A549 (cell line): ENCODE results near the gene LOX. TPM values are rescaled to one million over a fixed set of nuclear protein-coding genes. Genes with fewer than 3 reads are reported as not detected.

Experiments
- ATAC-seq, 2 experiments: fragments of 200-7000 bp in 1 of 2; fragments of >200 bp in 1 of 2; cut with Nextera tagmentation in 1 of 2; cut with Tn5 transposase in 1 of 2; 3 replicates each; pipeline versions ENCODE4 v1.8.0 to v1.9.1; 2018 to 2020; ENCODE audit warnings: mild to moderate bottlenecking in 1 of 2, moderate library complexity in 1 of 2
- CTCF ChIA-PET: fragments of 300-600 bp; sonication (Branson Sonifier 250); formaldehyde crosslinking; extraction: SDS; loops from one replicate; lab custom pipeline; 2021; ENCODE audit warnings: antibody characterized with exemption, inconsistent platforms; lab: Yijun Ruan, JAX
- POLR2A ChIA-PET: fragments of 350-600 bp; formaldehyde crosslinking; extraction: SDS; loops from one replicate; lab custom pipeline; 2021; ENCODE audit warnings: antibody characterized with exemption, inconsistent platforms; lab: Yijun Ruan, JAX
- DNase-seq, 2 experiments: peaks; one replicate each; pipeline versions ENCODE4 v3.0.0 to v3.0.0-alpha.2; 2011 to 2016; ENCODE audit warnings: low read depth in 1 of 2, low spot score in 1 of 2
- FAIRE-seq: peaks from 2 replicates; lab custom pipeline; 2011; peaks lifted over from hg19 to GRCh38; lab: Jason Lieb, UNC
- H3K27ac ChIP-seq, 2 experiments: fragments of >200 bp; sonication (Bioruptor Twin); formaldehyde crosslinking; 3 replicates each; pipeline ENCODE4 v1.5.1; 2016 to 2017
- H3K4me1 ChIP-seq: fragments of >200 bp; sonication (Bioruptor Twin); formaldehyde crosslinking; 3 replicates; pipeline ENCODE4 v1.6.1; 2016
- H3K4me2 ChIP-seq: fragments of >200 bp; sonication (Bioruptor Twin); formaldehyde crosslinking; 3 replicates; pipeline ENCODE4 v1.6.1; 2016
- H3K4me3 ChIP-seq: fragments of >200 bp; sonication (Bioruptor Twin); formaldehyde crosslinking; 3 replicates; pipeline ENCODE4 v1.5.1; 2016
- H3K9me3 ChIP-seq: fragments of >200 bp; sonication (Bioruptor Twin); formaldehyde crosslinking; 3 replicates; pipeline ENCODE4 v1.6.1; 2016
- ATOH8 ChIP-seq: fragments of 250-450 bp; sonication (Bioruptor Pico); IDR thresholded peaks from 2 replicates; pipeline ENCODE4 v1.5.0; 2020; ENCODE audit warnings: low read depth, mild to moderate bottlenecking, moderate library complexity
- CBX2 ChIP-seq: fragments of 200-600 bp; sonication (generic); IDR thresholded peaks from 2 replicates; pipeline ENCODE4 v1.6.1; 2016; ENCODE audit warnings: low read depth, mild to moderate bottlenecking, borderline replicate concordance
- CBX8 ChIP-seq: fragments of 200-600 bp; sonication (generic); IDR thresholded peaks from 2 replicates; pipeline ENCODE4 v1.6.1; 2016
- CHD4 ChIP-seq: fragments of 200-600 bp; sonication (generic); IDR thresholded peaks from 2 replicates; pipeline ENCODE4 v1.6.1; 2016; ENCODE audit warnings: antibody characterized with exemption, mild to moderate bottlenecking, borderline replicate concordance
- EP300 ChIP-seq, 2 experiments: fragments of >200 bp; sonication (Bioruptor Twin); formaldehyde crosslinking; IDR thresholded peaks; 2 replicates in 1 of 2; 3 replicates in 1 of 2; pipeline ENCODE4 v1.6.1; 2016 to 2017
- FOSL2 ChIP-seq, 2 experiments: fragments of 450-650 bp in 1 of 2; fragments of >200 bp in 1 of 2; sonication (Bioruptor Twin) in 1 of 2; formaldehyde crosslinking; IDR thresholded peaks; 2 replicates each; pipeline versions ENCODE4 v1.5.0 to v1.6.1; 2016 to 2020; ENCODE audit warnings: mild to moderate bottlenecking in 1 of 2, moderate library complexity in 1 of 2
- HDAC2 ChIP-seq: fragments of 200-600 bp; sonication (generic); IDR thresholded peaks from 2 replicates; pipeline ENCODE4 v1.6.1; 2016
- MAFK ChIP-seq: fragments of 450-650 bp; IDR thresholded peaks from 2 replicates; pipeline ENCODE4 v1.6.1; 2014; ENCODE audit not compliant: partially characterized antibody
- MAZ ChIP-seq: fragments of 150-350 bp; IDR thresholded peaks from 2 replicates; pipeline ENCODE4 v1.6.1; 2014; ENCODE audit warnings: antibody characterized with exemption, low read depth, low read length, borderline replicate concordance
- NR3C1 ChIP-seq: fragments of >200 bp; sonication (Bioruptor Twin); formaldehyde crosslinking; IDR thresholded peaks from 3 replicates; pipeline ENCODE4 v1.6.1; 2017
- PHF8 ChIP-seq: fragments of 200-600 bp; sonication (generic); IDR thresholded peaks from 2 replicates; pipeline ENCODE4 v1.6.1; 2016; ENCODE audit warnings: low read depth, mild to moderate bottlenecking, antibody characterized with exemption, moderate library complexity, borderline replicate concordance
- RARB ChIP-seq: fragments of 250-450 bp; sonication (Bioruptor Pico); IDR thresholded peaks from 2 replicates; pipeline ENCODE4 v1.8.0; 2021; ENCODE audit warnings: mild to moderate bottlenecking, moderate library complexity
- TP53 ChIP-seq: fragments of 250-450 bp; sonication (Bioruptor Pico); IDR thresholded peaks from 2 replicates; pipeline ENCODE4 v1.5.0; 2021; ENCODE audit warnings: mild to moderate bottlenecking, moderate library complexity
- WGBS: methylation state at CpG from one replicate; pipeline ENCODE4 v1.1.6; 2017; ENCODE audit errors: missing lambda C conversion rate; 5-methylcytosine and 5-hydroxymethylcytosine counted together
- polyA plus RNA-seq, 4 experiments: library from polyadenylated mRNA; depleted of rRNA in 3 of 4; stranded (reverse); fragments of >200 nt; fragmentation: RNase III in 1 of 4; extraction: RNeasy Plus Mini Kit Qiagen cat#74134 plus additional on column Dnase treatment in 1 of 4; gene quantifications; 2 replicates in 3 of 4; 3 replicates in 1 of 4; pipeline ENCODE4 v1.2.3, GENCODE V29; 2011 to 2017
- TF ChIP-seq, protein P1 (sequence below): IDR thresholded peaks from 2 replicates; pipeline ENCODE4 v1.6.1; 2012; ENCODE audit warnings: low read depth, borderline replicate concordance
- TF ChIP-seq, protein P2 (sequence below): fragments of >200 bp; sonication (Bioruptor Twin); formaldehyde crosslinking; IDR thresholded peaks from 3 replicates; pipeline ENCODE4 v1.5.1; 2016

Gene LOX
- polyA plus RNA-seq, 2 of the 4 experiments (the other 2 are of a cell fraction): 0.34 to 0.36 TPM

- WGBS: 96% methylated on average over 3 of the region's 3 CpGs
- DNase-seq: no peak
- H3K9me3 ChIP-seq: no peaks in the 10 kb centered on the region
- no peak overlapping the region for H3K27ac ChIP-seq
- POLR2A ChIA-PET: no interaction called here
- no peak for TF ChIP-seq PHF8
- TF ChIP-seq ATOH8 (CRISPR knock-in tag): no peak
- no peak for TF ChIP-seq CBX8
- no peak for TF ChIP-seq CHD4
- TF ChIP-seq, all 56 proteins: peak for 0
- Histone ChIP-seq H3K4me1 (no peaks in the 10 kb centered on the region), H3K4me2 (no peak overlapping the region), H3K4me3 (no peak overlapping the region)
- no peak for ATAC-seq
- no peak for FAIRE-seq
- CTCF ChIA-PET: interaction anchor here (0.6 kb wide), 1 partner anchor 21 kb away, joined by 5 read pairs; no protein-coding TSS in a partner anchor
Observed at GRCh38 chr5:122051569-122051968, 26.5 kb downstream of the LOX start.

DNA sequence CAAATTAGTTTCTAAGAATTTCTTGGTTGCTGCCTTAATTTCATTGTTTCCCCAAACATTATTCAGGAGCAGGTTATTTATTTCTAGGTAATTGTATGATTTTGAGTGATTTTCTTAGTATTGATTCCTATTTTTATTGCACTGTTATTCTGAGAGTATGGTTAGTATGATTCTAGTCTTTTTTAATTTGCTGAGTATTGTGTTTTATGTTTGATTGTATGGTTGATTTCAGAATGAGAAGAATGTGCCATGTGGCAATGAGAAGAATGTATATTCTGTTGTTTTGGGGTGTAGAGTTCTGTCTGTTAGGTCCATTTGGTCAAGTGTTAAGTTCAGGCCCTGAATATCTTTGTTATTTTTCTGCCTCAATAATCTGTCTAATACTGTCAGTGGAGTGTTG is 27.1 kb downstream of the LOX start:
- FAIRE-seq: no peak

GRCh38 chr5:122040636-122041302 is 37.3 kb downstream of the LOX start:
- DNase-seq (no peak), FAIRE-seq (no peak), ATAC-seq (no peak)
- CTCF ChIA-PET: no interaction called here
- no peak overlapping the region for H3K27ac ChIP-seq
- H3K4me1 ChIP-seq: peaks cover 5% of the 10 kb centered on the region; the same call in 1 of the 3 replicates
- H3K9me3 ChIP-seq: peaks cover 8% of the 10 kb centered on the region; the same call in 2 of the 3 replicates
- WGBS: 89% methylated on average over 3 of the region's 3 CpGs
- H3K4me3 ChIP-seq: no peak overlapping the region
- TF ChIP-seq TP53 (CRISPR knock-in tag): no peak
- TF ChIP-seq HDAC2: no peak
- TF ChIP-seq CBX8: no peak
- TF ChIP-seq RARB (CRISPR knock-in tag): no peak
- TF ChIP-seq EP300 (IDR thresholded peaks at IDR 0.05): no peak
- TF ChIP-seq NR3C1: no peak
- no peak overlapping the region for H3K4me2 ChIP-seq
- POLR2A ChIA-PET: no interaction called here

More for the DNA sequence above, 27.1 kb downstream of the LOX start:
- no peaks in the 10 kb centered on the region for H3K4me1 ChIP-seq
- TF ChIP-seq MAFK (peak; percentile 68), FOSL2 (IDR thresholded peaks at IDR 0.05) (no peak), FOSL2 (CRISPR knock-in tag; IDR thresholded peaks at IDR 0.05) (no peak), MAZ (no peak), EP300 (IDR thresholded peaks at IDR 0.05) (no peak), CBX2 (no peak)
- no peak overlapping the region for H3K4me2 ChIP-seq
- H3K27ac ChIP-seq: no peak overlapping the region
- H3K9me3 ChIP-seq: no peaks in the 10 kb centered on the region
- no peak overlapping the region for H3K4me3 ChIP-seq
- DNase-seq: no peak
- ATAC-seq: no peak
- POLR2A ChIA-PET: no interaction called here
- CTCF ChIA-PET: interaction anchor here (0.6 kb wide), 1 partner anchor 21 kb away, joined by 5 read pairs; no protein-coding TSS in a partner anchor

DNA sequence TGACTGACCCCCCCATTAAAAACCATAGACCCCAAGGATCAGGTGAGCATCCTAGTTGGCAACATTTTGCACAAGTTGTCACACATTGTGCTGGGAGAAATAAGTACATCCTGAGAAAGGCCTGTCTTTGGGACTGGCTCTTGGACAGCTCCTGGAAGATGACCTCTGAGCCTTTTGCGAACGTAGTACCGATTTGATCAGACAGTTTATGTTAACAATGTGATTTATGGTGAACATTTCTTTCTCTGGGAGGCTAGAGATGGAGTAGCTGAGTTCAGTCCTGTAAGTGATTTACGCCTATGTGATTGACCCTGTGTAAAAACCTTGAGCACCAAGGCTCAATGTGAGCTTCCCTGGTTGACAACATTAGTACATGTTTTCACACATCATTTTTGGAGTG is 41.7 kb downstream of the LOX start:
- no peak for ATAC-seq
- no peak for FAIRE-seq
- peaks cover 5% of the 10 kb centered on the region; the same call in 1 of the 3 replicates for H3K4me1 ChIP-seq
- ChIA-PET POLR2A (no interaction called here), CTCF (interaction anchor here (0.7 to 1.3 kb wide), 2 partner anchors 9 to 62 kb away, joined by 3 read pairs; no protein-coding TSS in a partner anchor)
- H3K27ac ChIP-seq: no peak overlapping the region
- WGBS: 91% methylated on average over 4 of the region's 4 CpGs
- H3K9me3 ChIP-seq: no peaks in the 10 kb centered on the region
- no peak for DNase-seq
- no peak overlapping the region for H3K4me2 ChIP-seq
- TF ChIP-seq TP53 (CRISPR knock-in tag): no peak
- TF ChIP-seq, protein P1, sequence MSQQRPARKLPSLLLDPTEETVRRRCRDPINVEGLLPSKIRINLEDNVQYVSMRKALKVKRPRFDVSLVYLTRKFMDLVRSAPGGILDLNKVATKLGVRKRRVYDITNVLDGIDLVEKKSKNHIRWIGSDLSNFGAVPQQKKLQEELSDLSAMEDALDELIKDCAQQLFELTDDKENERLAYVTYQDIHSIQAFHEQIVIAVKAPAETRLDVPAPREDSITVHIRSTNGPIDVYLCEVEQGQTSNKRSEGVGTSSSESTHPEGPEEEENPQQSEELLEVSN: no peak
- TF ChIP-seq, protein P2, sequence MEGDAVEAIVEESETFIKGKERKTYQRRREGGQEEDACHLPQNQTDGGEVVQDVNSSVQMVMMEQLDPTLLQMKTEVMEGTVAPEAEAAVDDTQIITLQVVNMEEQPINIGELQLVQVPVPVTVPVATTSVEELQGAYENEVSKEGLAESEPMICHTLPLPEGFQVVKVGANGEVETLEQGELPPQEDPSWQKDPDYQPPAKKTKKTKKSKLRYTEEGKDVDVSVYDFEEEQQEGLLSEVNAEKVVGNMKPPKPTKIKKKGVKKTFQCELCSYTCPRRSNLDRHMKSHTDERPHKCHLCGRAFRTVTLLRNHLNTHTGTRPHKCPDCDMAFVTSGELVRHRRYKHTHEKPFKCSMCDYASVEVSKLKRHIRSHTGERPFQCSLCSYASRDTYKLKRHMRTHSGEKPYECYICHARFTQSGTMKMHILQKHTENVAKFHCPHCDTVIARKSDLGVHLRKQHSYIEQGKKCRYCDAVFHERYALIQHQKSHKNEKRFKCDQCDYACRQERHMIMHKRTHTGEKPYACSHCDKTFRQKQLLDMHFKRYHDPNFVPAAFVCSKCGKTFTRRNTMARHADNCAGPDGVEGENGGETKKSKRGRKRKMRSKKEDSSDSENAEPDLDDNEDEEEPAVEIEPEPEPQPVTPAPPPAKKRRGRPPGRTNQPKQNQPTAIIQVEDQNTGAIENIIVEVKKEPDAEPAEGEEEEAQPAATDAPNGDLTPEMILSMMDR: no peak
- H3K4me3 ChIP-seq: no peak overlapping the region
